HepG2 (cell line): ENCODE measurements around the gene SYT1. TPM values are rescaled to one million over a fixed set of nuclear protein-coding genes. Genes with fewer than 3 reads are reported as not detected.

Experiments used
- ATAC-seq: fragments of 200-7000 bp; cut with Tn5 transposase; 3 replicates; pipeline ENCODE4 v1.9.1; 2020; ENCODE audit warnings: mild to moderate bottlenecking, moderate library complexity
- BruUV-seq: library from RNA; stranded (reverse); fragments of 400-500 nt; replicated peaks from 2 replicates; lab custom pipeline; 2021; lab: Mats Ljungman, UMichigan
- CTCF ChIA-PET: fragments of 300-600 bp; formaldehyde crosslinking; extraction: SDS; loops from one replicate; lab custom pipeline; 2021; ENCODE audit warnings: low total read pairs, inconsistent platforms, low intra/inter-chr PET ratio; lab: Yijun Ruan, JAX
- POLR2A ChIA-PET: fragments of 350-600 bp; sonication (Branson Sonifier 250); formaldehyde crosslinking; loops from one replicate; lab custom pipeline; 2020; ENCODE audit warnings: antibody characterized with exemption, inconsistent platforms; lab: Yijun Ruan, JAX
- DNase-seq: peaks from one replicate; pipeline ENCODE4 v3.0.0-alpha.2; 2015; ENCODE audit warnings: low spot score
- FAIRE-seq: peaks from 3 replicates; lab custom pipeline; 2011; peaks lifted over from hg19 to GRCh38; lab: Jason Lieb, UNC
- H2AFZ ChIP-seq: one replicate; pipeline ENCODE4 v1.6.1; 2011; ENCODE audit warnings: low read length, inconsistent platforms
- H3K27ac ChIP-seq: fragments of 300-600 bp; 3 replicates; pipeline ENCODE4 v1.8.0; 2011; ENCODE audit warnings: mixed run types, mild to moderate bottlenecking, mixed read lengths, low read length, inconsistent platforms; ENCODE audit not compliant: insufficient read depth; ENCODE audit errors: extremely low read length
- H3K27me3 ChIP-seq, 2 experiments: fragments of 200-600 bp in 1 of 2; 2 replicates in 1 of 2; 3 replicates in 1 of 2; pipeline versions ENCODE4 v1.6.0 to v1.8.0; 2011; ENCODE audit warnings: low read length in 2 of 2, mild to moderate bottlenecking in 2 of 2, moderate library complexity in 2 of 2, inconsistent platforms in 1 of 2; ENCODE audit not compliant: insufficient read depth in 2 of 2, control insufficient read depth in 1 of 2
- H3K36me3 ChIP-seq, 2 experiments: fragments of 200-600 bp in 1 of 2; replicated peaks in 1 of 2; 2 replicates in 1 of 2; 3 replicates in 1 of 2; pipeline versions ENCODE4 v1.5.1 to v1.8.0; 2011; ENCODE audit warnings: low read length in 2 of 2, inconsistent platforms in 1 of 2; ENCODE audit not compliant: insufficient read depth in 2 of 2, control insufficient read depth in 1 of 2
- H3K4me1 ChIP-seq: 2 replicates; pipeline ENCODE4 v1.5.1; 2012; ENCODE audit warnings: low read length, inconsistent platforms; ENCODE audit not compliant: insufficient read depth
- H3K4me2 ChIP-seq: 2 replicates; pipeline ENCODE4 v1.6.0; 2011; ENCODE audit warnings: low read depth, low read length, inconsistent platforms
- H3K4me3 ChIP-seq, 3 experiments: fragments of 200-600 bp in 1 of 3; sonication (generic), shearing (Covaris generic) in 1 of 3; replicated peaks in 1 of 3; 2 replicates each; pipeline ENCODE4 v1.5.1; 2011 to 2016; ENCODE audit warnings: low read length in 3 of 3, inconsistent platforms in 2 of 3, low read depth in 2 of 3, mild to moderate bottlenecking in 2 of 3, control low read depth in 1 of 3, mixed read lengths in 1 of 3; ENCODE audit not compliant: insufficient read depth in 1 of 3
- H3K79me2 ChIP-seq: one replicate; pipeline ENCODE4 v1.6.1; 2011; ENCODE audit warnings: low read length, inconsistent platforms; ENCODE audit not compliant: insufficient read depth
- H3K9ac ChIP-seq: 2 replicates; pipeline ENCODE4 v1.6.0; 2011; ENCODE audit warnings: mild to moderate bottlenecking, low read depth, low read length, inconsistent platforms; ENCODE audit not compliant: insufficient read depth
- H3K9me3 ChIP-seq: 2 replicates; pipeline ENCODE4 v1.5.1; 2012; ENCODE audit warnings: mild to moderate bottlenecking, low read length
- H4K20me1 ChIP-seq: 2 replicates; pipeline ENCODE4 v1.6.0; 2011; ENCODE audit warnings: inconsistent platforms, mild to moderate bottlenecking, low read length, moderate library complexity; ENCODE audit not compliant: insufficient read depth
- GABPB1 ChIP-seq: IDR thresholded peaks from 2 replicates; pipeline ENCODE4 v1.6.1; 2016; ENCODE audit warnings: mild to moderate bottlenecking, missing genetic modification reagents, moderate library complexity, missing compliant biosample characterization
- MZF1 ChIP-seq: sonication (generic); formaldehyde crosslinking; IDR thresholded peaks from 2 replicates; pipeline ENCODE4 v1.8.1; 2023; ENCODE audit warnings: mild to moderate bottlenecking, missing genetic modification reagents, borderline replicate concordance
- NFE2L1 ChIP-seq: sonication (generic); formaldehyde crosslinking; IDR thresholded peaks from 2 replicates; pipeline ENCODE4 v1.4.0; 2020; ENCODE audit warnings: missing genetic modification reagents, mild to moderate bottlenecking, borderline replicate concordance
- POGK ChIP-seq: sonication (generic); formaldehyde crosslinking; conservative IDR thresholded peaks from 2 replicates; pipeline ENCODE4 v1.8.0; 2022; ENCODE audit warnings: mild to moderate bottlenecking, moderate library complexity, missing genetic modification reagents
- TBL1XR1 ChIP-seq: fragments of 150-350 bp; IDR thresholded peaks from 2 replicates; pipeline ENCODE4 v1.6.1; 2014; ENCODE audit warnings: borderline replicate concordance, low read length; ENCODE audit not compliant: partially characterized antibody
- ZBTB26 ChIP-seq: IDR thresholded peaks from 2 replicates; pipeline ENCODE4 v1.6.1; 2016; ENCODE audit warnings: missing compliant biosample characterization, missing genetic modification reagents, borderline replicate concordance
- ZIK1 ChIP-seq: sonication (generic); formaldehyde crosslinking; IDR thresholded peaks from 2 replicates; pipeline ENCODE4 v1.5.0; 2020; ENCODE audit warnings: mild to moderate bottlenecking, low read depth, missing genetic modification reagents, borderline replicate concordance
- ZNF20 ChIP-seq: sonication (generic); formaldehyde crosslinking; IDR thresholded peaks from 2 replicates; pipeline ENCODE4 v1.4.0; 2020; ENCODE audit warnings: mild to moderate bottlenecking, moderate library complexity, missing genetic modification reagents
- ZNF232 ChIP-seq: sonication (generic); formaldehyde crosslinking; IDR thresholded peaks from 2 replicates; pipeline ENCODE4 v1.4.0; 2020; ENCODE audit warnings: missing genetic modification reagents, borderline replicate concordance
- ZNF30 ChIP-seq: sonication (generic); formaldehyde crosslinking; IDR thresholded peaks from 2 replicates; pipeline ENCODE4 v1.5.0; 2020; ENCODE audit warnings: mild to moderate bottlenecking, missing genetic modification reagents
- ZNF512B ChIP-seq: sonication (generic); formaldehyde crosslinking; IDR thresholded peaks from 2 replicates; pipeline ENCODE4 v1.5.1; 2020; ENCODE audit warnings: missing genetic modification reagents, mild to moderate bottlenecking, borderline replicate concordance
- ZNF552 ChIP-seq: sonication (generic); formaldehyde crosslinking; IDR thresholded peaks from 2 replicates; pipeline ENCODE4 v1.9.0; 2022; ENCODE audit warnings: missing genetic modification reagents, mild to moderate bottlenecking, borderline replicate concordance
- ZNF781 ChIP-seq: sonication (generic); formaldehyde crosslinking; IDR thresholded peaks from 2 replicates; pipeline ENCODE4 v1.5.1; 2020; ENCODE audit warnings: borderline replicate concordance, mild to moderate bottlenecking, missing genetic modification reagents; ENCODE audit errors: not compliant biosample characterization
- WGBS: methylation state at CpG from one replicate; pipeline ENCODE4 v1.1.6; 2017; ENCODE audit warnings: low lambda C conversion rate; 5-methylcytosine and 5-hydroxymethylcytosine counted together
- in situ Hi-C: cut with HindIII; loops from 2 replicates; pipeline ENCODE4 v1.10.0; 2017; ENCODE audit warnings: low pct_unique_long_range_greater_than_20kb; ENCODE audit not compliant: extremely low pct_ligation_motif_present
- intact Hi-C: fragments of 100-400 bp; cut with micrococcal nuclease; formaldehyde crosslinking; loops from one replicate; pipeline ENCODE4 v1.10.0; 2022; ENCODE audit not compliant: unreplicated experiment
- polyA plus RNA-seq, 8 experiments: library from polyadenylated mRNA; depleted of rRNA in 3 of 8; stranded (reverse) in 7 of 8; unstranded in 1 of 8; fragments of >200 nt; fragmentation: Illumina TruSeq in 4 of 8; extraction: Trizol in 4 of 8; gene quantifications; 2 replicates each; pipeline versions ENCODE4 v1.2.1 to v1.2.3, GENCODE V29; 2011 to 2016; ENCODE audit warnings: low read depth in 4 of 8, missing spikeins in 1 of 8, mixed read lengths in 1 of 8; ENCODE audit not compliant: insufficient read depth in 1 of 8
- total RNA-seq, 5 experiments: library from RNA; depleted of rRNA; stranded (reverse); fragments of >200 nt; fragmentation: Illumina TruSeq; extraction: Trizol; gene quantifications; 2 replicates each; pipeline ENCODE4 v1.2.3, GENCODE V29; 2016; ENCODE audit warnings: low read depth in 1 of 5

Gene SYT1
- total and polyA plus RNA-seq, 2 of the 13 experiments (the other 11 are each of a cell fraction or from before 2014, with no cell fraction given): not detected

GRCh38 chr12:79294590-79294989 is 430.0 kb downstream of the SYT1 start:
- DNase-seq (no peak), FAIRE-seq (no peak), ATAC-seq (no peak)
- in situ Hi-C loops: no loop called here
- ChIA-PET CTCF (no interaction called here), POLR2A (no interaction called here)
- Histone ChIP-seq H3K9ac (no peak overlapping the region), H3K4me3 (no peak overlapping the region), H4K20me1 (no peaks in the 10 kb centered on the region), H3K27me3 (no peaks in the 10 kb centered on the region; a peak in 1 of 5 replicates), H3K4me1 (peaks cover 6% of the 10 kb centered on the region), H3K36me3 (no peaks in the 10 kb centered on the region), H2AFZ (no peak overlapping the region), H3K27ac (no peak overlapping the region), H3K79me2 (no peaks in the 10 kb centered on the region), H3K9me3 (no peaks in the 10 kb centered on the region), H3K4me2 (no peak overlapping the region)
- TF ChIP-seq ZNF232 (CRISPR knock-in tag): no peak
- no peak for TF ChIP-seq ZNF30
- TF ChIP-seq GABPB1: no peak
- TF ChIP-seq ZNF552: no peak
- TF ChIP-seq MZF1: no peak
- TF ChIP-seq TBL1XR1: no peak
- TF ChIP-seq ZIK1 (CRISPR knock-in tag): no peak
- no peak for TF ChIP-seq ZNF20 (CRISPR knock-in tag)
- no peak for TF ChIP-seq ZNF512B
- TF ChIP-seq ZBTB26 (CRISPR knock-in tag): no peak
- no peak for TF ChIP-seq POGK
- TF ChIP-seq ZNF781 (CRISPR knock-in tag): no peak
- no peak for TF ChIP-seq NFE2L1 (CRISPR knock-in tag)
- 21% methylated on average over 2 of the region's 2 CpGs for WGBS
- intact Hi-C loops: no loop called here
- no TSS peak for BruUV-seq
